Sigmoid colon (tissue), 7 donors: ENCODE results near the gene PLEKHA6. TPM values are rescaled to one million over a fixed set of nuclear protein-coding genes. Genes with fewer than 3 reads are reported as not detected.

Source experiments
- DNase-seq: peaks from one replicate; pipeline ENCODE4 v3.0.0-alpha.2; 2019
- H3K27ac ChIP-seq, 4 donors: fragments of 200-600 bp; sonication (generic); one replicate each; pipeline ENCODE4 v1.5.1; 2016 to 2019; ENCODE audit warnings: mild to moderate bottlenecking in 1 of 4
- H3K27me3 ChIP-seq, 3 donors: fragments of 200-600 bp; sonication (generic); one replicate each; pipeline ENCODE4 v1.5.1; 2019; ENCODE audit warnings: mild to moderate bottlenecking in 1 of 3
- H3K36me3 ChIP-seq, 4 donors: fragments of 200-600 bp; sonication (generic); one replicate each; pipeline ENCODE4 v1.5.1; 2016 to 2019
- H3K4me1 ChIP-seq, 4 donors: fragments of 200-600 bp; sonication (generic); one replicate each; pipeline ENCODE4 v1.5.1; 2017 to 2019
- H3K4me3 ChIP-seq, 4 donors: fragments of 200-600 bp; sonication (generic); one replicate each; pipeline ENCODE4 v1.5.1; 2017 to 2019; ENCODE audit warnings: mild to moderate bottlenecking in 2 of 4, moderate library complexity in 1 of 4
- H3K9me3 ChIP-seq, 4 donors: fragments of 200-600 bp in 3 of 4; sonication (generic) in 3 of 4; one replicate each; pipeline versions ENCODE4 v1.5.1 to v1.6.1; 2013 to 2019
- CTCF ChIP-seq, 4 experiments: fragments of 450-650 bp in 3 of 4; fragments of 200-600 bp in 1 of 4; IDR thresholded peaks; one replicate each; pipeline ENCODE4 v1.5.1; 2016 to 2019; ENCODE audit warnings: antibody characterized with exemption in 4 of 4, mild to moderate bottlenecking in 3 of 4, moderate library complexity in 2 of 4
- EP300 ChIP-seq, 4 donors: sonication (generic); formaldehyde crosslinking; IDR thresholded peaks; one replicate each; pipeline ENCODE4 v1.6.1; 2017; ENCODE audit warnings: antibody characterized with exemption in 4 of 4
- POLR2A ChIP-seq, 2 donors: fragments of 450-650 bp; IDR thresholded peaks; one replicate each; pipeline ENCODE4 v1.6.1; 2016; ENCODE audit warnings: antibody characterized with exemption in 2 of 2, mild to moderate bottlenecking in 2 of 2, moderate library complexity in 2 of 2
- POLR2AphosphoS5 ChIP-seq, 4 donors: sonication (generic); formaldehyde crosslinking; IDR thresholded peaks; one replicate each; pipeline ENCODE4 v1.6.1; 2017; ENCODE audit warnings: antibody characterized with exemption in 4 of 4
- WGBS, 2 donors: extraction: QIAGEN DNeasy Blood & Tissue Kit; methylation state at CpG; one replicate each; pipeline ENCODE4 v1.1.7; 2013; 5-methylcytosine and 5-hydroxymethylcytosine counted together
- intact Hi-C: fragments of 100-400 bp; cut with DNase I; formaldehyde crosslinking; loops from one replicate; pipeline ENCODE4 v1.15.1; 2023
- polyA plus RNA-seq, 3 donors: library from polyadenylated mRNA; stranded (reverse); fragments of 200-250 nt; gene quantifications; one replicate each; pipeline ENCODE4 v1.2.3, GENCODE V29; 2013
- total RNA-seq, 4 donors: library from RNA; depleted of rRNA; stranded (reverse); fragments of >200 nt; gene quantifications; one replicate each; pipeline ENCODE4 v1.1.0, GENCODE V29; 2016
- donor health status: healthy with polysubstance abuse.
- donor health status: Bipolar disorder and iron deficiency.
- donor health status: healthy.

PLEKHA6 gene
- total and polyA plus RNA-seq, 7 donors, result 5.6 to 58.7 (median 15.0) TPM

GRCh38 chr1:204199579-204199978, 160.2 kb downstream of the PLEKHA6 start:
- H3K36me3 ChIP-seq, result no peaks in the 10 kb centered on the region
- H3K4me1 ChIP-seq, result no peaks in the 10 kb centered on the region
- H3K4me3 ChIP-seq, result no peak overlapping the region
- H3K27ac ChIP-seq, result no peak overlapping the region
- no peaks in the 10 kb centered on the region for H3K9me3 ChIP-seq
- TF ChIP-seq POLR2AphosphoS5 (IDR thresholded peaks at IDR 0.05) (no peak), CTCF (IDR thresholded peaks at IDR 0.05) (no peak), POLR2A (IDR thresholded peaks at IDR 0.05) (no peak), EP300 (IDR thresholded peaks at IDR 0.05) (no peak)
- WGBS, 2 donors, result 86 to 87% methylated on average over 9 of the region's 9 CpGs
- peaks cover 0 to 61% (median 0%) of the 10 kb centered on the region in 3 donors for H3K27me3 ChIP-seq
- intact Hi-C loops, result no loop called here
- DNase-seq, result no peak

- H3K9me3 ChIP-seq, result no peaks in the 10 kb centered on the region
- 53 to 70% methylated on average over 18 of the region's 18 CpGs for WGBS, 2 donors
- intact Hi-C loops, result no loop called here
- H3K4me1 ChIP-seq, result no peaks in the 10 kb centered on the region
- H3K36me3 ChIP-seq, result no peaks in the 10 kb centered on the region
- H3K27me3 ChIP-seq, result peaks cover 0 to 53% (median 0%) of the 10 kb centered on the region in 3 donors
- H3K4me3 ChIP-seq, result no peak overlapping the region
- DNase-seq, result no peak
- no peak overlapping the region for H3K27ac ChIP-seq
- TF ChIP-seq CTCF (IDR thresholded peaks at IDR 0.05) (no peak), POLR2AphosphoS5 (IDR thresholded peaks at IDR 0.05) (no peak), EP300 (IDR thresholded peaks at IDR 0.05) (no peak)
These were observed 161.1 kb downstream of the PLEKHA6 start for GRCh38 chr1:204198348-204199340.

- peaks cover 0 to 53% (median 0%) of the 10 kb centered on the region in 3 donors for H3K27me3 ChIP-seq
- TF ChIP-seq EP300 (IDR thresholded peaks at IDR 0.05) (no peak), POLR2AphosphoS5 (IDR thresholded peaks at IDR 0.05) (no peak), CTCF (IDR thresholded peaks at IDR 0.05) (no peak), POLR2A (IDR thresholded peaks at IDR 0.05) (no peak)
- no peak overlapping the region for H3K4me3 ChIP-seq
- intact Hi-C loops, result no loop called here
- no peaks in the 10 kb centered on the region for H3K4me1 ChIP-seq
- WGBS, 2 donors, result 80 to 82% methylated on average over 5 of the region's 5 CpGs
- no peak overlapping the region for H3K27ac ChIP-seq
- H3K36me3 ChIP-seq, result no peaks in the 10 kb centered on the region
- H3K9me3 ChIP-seq, result no peaks in the 10 kb centered on the region
- no peak for DNase-seq
These were observed 162.7 kb downstream of the PLEKHA6 start for GRCh38 chr1:204197068-204197467.

- Histone ChIP-seq H3K4me3 (no peak within 1 kb of the TSS), H3K36me3 (no peaks in the 10 kb centered on the region), H3K9me3 (no peaks in the 10 kb centered on the region), H3K27me3 (peaks cover 0 to 56% (median 0%) of the 10 kb centered on the region in 3 donors), H3K4me1 (no peaks in the 10 kb centered on the region), H3K27ac (no peak within 1 kb of the TSS)
- TF ChIP-seq POLR2A (IDR thresholded peaks at IDR 0.05), result no peak
- no peak for TF ChIP-seq CTCF (IDR thresholded peaks at IDR 0.05)
- TF ChIP-seq POLR2AphosphoS5 (IDR thresholded peaks at IDR 0.05), result no peak
- TF ChIP-seq EP300 (IDR thresholded peaks at IDR 0.05), result no peak
- intact Hi-C loops, result no loop called here
- 47 to 63% methylated on average over 18 of the region's 18 CpGs for WGBS, 2 donors
- no peak for DNase-seq
These were observed 163.5 kb downstream of the PLEKHA6 start, which contains the start of gene KISS1 for GRCh38 chr1:204196068-204196795. KISS1 (minus strand) TSS chr1:204196491; CDS start chr1:204192876, 3,615 bp downstream.
